Astrocyte (in vitro differentiated cells and primary cell): Measurements from ENCODE around the gene SLC35D2. TPM values are rescaled to one million over a fixed set of nuclear protein-coding genes. Genes with fewer than 3 reads are reported as not detected.

Source experiments
- DNase-seq: peaks from one replicate; pipeline ENCODE4 v3.0.0-alpha.2; 2010; ENCODE audit warnings: low read depth
- FAIRE-seq: peaks from 2 replicates; lab custom pipeline; 2011; peaks lifted over from hg19 to GRCh38; lab: Jason Lieb, UNC
- H2AFZ ChIP-seq: 2 replicates; pipeline ENCODE4 v1.6.0; 2012; ENCODE audit warnings: low read depth, low read length, inconsistent platforms
- H3K27ac ChIP-seq: 2 replicates; pipeline ENCODE4 v1.5.1; 2011; ENCODE audit warnings: low read depth, low read length, inconsistent platforms
- H3K27me3 ChIP-seq: 2 replicates; pipeline ENCODE4 v1.6.0; 2011; ENCODE audit warnings: low read length, inconsistent platforms; ENCODE audit not compliant: insufficient read depth
- H3K36me3 ChIP-seq: 2 replicates; pipeline ENCODE4 v1.5.1; 2011; ENCODE audit warnings: low read length, inconsistent platforms; ENCODE audit not compliant: insufficient read depth
- H3K4me1 ChIP-seq: 2 replicates; pipeline ENCODE4 v1.5.1; 2011; ENCODE audit warnings: low read length, inconsistent platforms; ENCODE audit not compliant: insufficient read depth
- H3K4me2 ChIP-seq: 2 replicates; pipeline ENCODE4 v1.6.0; 2012; ENCODE audit warnings: low read length, inconsistent platforms
- H3K4me3 ChIP-seq: 2 replicates; pipeline ENCODE4 v1.5.1; 2011; ENCODE audit warnings: low read depth, mild to moderate bottlenecking, low read length, inconsistent platforms; ENCODE audit not compliant: insufficient read depth
- H3K79me2 ChIP-seq: 2 replicates; pipeline ENCODE4 v1.6.0; 2012; ENCODE audit warnings: mild to moderate bottlenecking, low read length, inconsistent platforms; ENCODE audit not compliant: insufficient read depth
- H3K9ac ChIP-seq: 2 replicates; pipeline ENCODE4 v1.6.0; 2012; ENCODE audit warnings: mild to moderate bottlenecking, low read length, inconsistent platforms
- H3K9me3 ChIP-seq: 2 replicates; pipeline ENCODE4 v1.5.1; 2012; ENCODE audit warnings: low read depth, mild to moderate bottlenecking, low read length, inconsistent platforms; ENCODE audit not compliant: insufficient read depth
- H4K20me1 ChIP-seq: 2 replicates; pipeline ENCODE4 v1.6.0; 2012; ENCODE audit warnings: low read length, inconsistent platforms; ENCODE audit not compliant: insufficient read depth
- H3K27ac Mint-ChIP-seq: one replicate; pipeline ENCODE4 v1.8.0; 2021; ENCODE audit warnings: mild to moderate bottlenecking, mixed read lengths; ENCODE audit not compliant: unreplicated experiment
- H3K27me3 Mint-ChIP-seq: one replicate; pipeline ENCODE4 v1.8.0; 2021; ENCODE audit warnings: low read depth, mixed read lengths; ENCODE audit not compliant: unreplicated experiment
- H3K36me3 Mint-ChIP-seq: one replicate; pipeline ENCODE4 v1.8.0; 2021; ENCODE audit warnings: low read depth, mixed read lengths; ENCODE audit not compliant: unreplicated experiment
- H3K4me1 Mint-ChIP-seq: one replicate; pipeline ENCODE4 v1.8.0; 2021; ENCODE audit warnings: low read depth, mixed read lengths; ENCODE audit not compliant: unreplicated experiment
- H3K4me3 Mint-ChIP-seq: one replicate; pipeline ENCODE4 v1.8.0; 2021; ENCODE audit warnings: mild to moderate bottlenecking, moderate library complexity, mixed read lengths; ENCODE audit not compliant: unreplicated experiment
- H3K9me3 Mint-ChIP-seq: one replicate; pipeline ENCODE4 v1.8.0; 2021; ENCODE audit warnings: mild to moderate bottlenecking, mixed read lengths; ENCODE audit not compliant: unreplicated experiment
- CTCF ChIP-seq: IDR thresholded peaks from 2 replicates; pipeline ENCODE4 v1.5.1; 2011; ENCODE audit warnings: low read depth, mild to moderate bottlenecking, inconsistent platforms, low read length, moderate library complexity; ENCODE audit not compliant: insufficient read depth
- EZH2 ChIP-seq: IDR thresholded peaks from 2 replicates; pipeline ENCODE4 v1.6.1; 2012; ENCODE audit warnings: mild to moderate bottlenecking, low read length, inconsistent platforms; ENCODE audit not compliant: insufficient read depth
- total RNA-seq: library from RNA; stranded (reverse); gene quantifications from 2 replicates; pipeline ENCODE4 v1.2.1, GENCODE V29; 2021

Gene SLC35D2
- total RNA-seq, 1 donor from 2014 or later: 37.3 TPM

GRCh38 chr9:96304230-96304629 is 79.3 kb downstream of the SLC35D2 start:
- Mint-ChIP-seq H3K27me3 (no peaks in the 10 kb centered on the region), H3K36me3 (peaks cover 2% of the 10 kb centered on the region), H3K9me3 (peaks cover 13% of the 10 kb centered on the region), H3K27ac (no peak overlapping the region), H3K4me3 (no peak overlapping the region), H3K4me1 (peaks cover 5% of the 10 kb centered on the region)
- Histone ChIP-seq H4K20me1 (no peaks in the 10 kb centered on the region), H3K79me2 (no peaks in the 10 kb centered on the region), H3K27me3 (no peaks in the 10 kb centered on the region), H3K4me3 (no peak overlapping the region), H2AFZ (no peak overlapping the region), H3K36me3 (no peaks in the 10 kb centered on the region), H3K4me1 (peaks cover 8% of the 10 kb centered on the region), H3K9ac (no peak overlapping the region), H3K27ac (no peak overlapping the region), H3K4me2 (no peak overlapping the region), H3K9me3 (no peaks in the 10 kb centered on the region)
- DNase-seq (no peak), FAIRE-seq (no peak)
- TF ChIP-seq EZH2: no peak
- TF ChIP-seq CTCF: no peak

- Mint-ChIP-seq H3K27me3 (no peaks in the 10 kb centered on the region), H3K36me3 (peaks cover 2% of the 10 kb centered on the region), H3K4me3 (no peak within 1 kb of the TSS), H3K27ac (no peak within 1 kb of the TSS), H3K4me1 (peaks cover 5% of the 10 kb centered on the region), H3K9me3 (peaks cover 11% of the 10 kb centered on the region)
- DNase-seq (peak; percentile 11), FAIRE-seq (no peak)
- no peak within 1 kb of the TSS for H3K4me2 ChIP-seq
- no peaks in the 10 kb centered on the region for H3K9me3 ChIP-seq
- H3K4me3 ChIP-seq: no peak within 1 kb of the TSS
- no peaks in the 10 kb centered on the region for H3K79me2 ChIP-seq
- no peaks in the 10 kb centered on the region for H4K20me1 ChIP-seq
- H3K27ac ChIP-seq: no peak within 1 kb of the TSS
- H3K4me1 ChIP-seq: peaks cover 8% of the 10 kb centered on the region
- no peaks in the 10 kb centered on the region for H3K36me3 ChIP-seq
- TF ChIP-seq CTCF: no peak
- no peak for TF ChIP-seq EZH2
- H3K27me3 ChIP-seq: no peaks in the 10 kb centered on the region
- H3K9ac ChIP-seq: no peak within 1 kb of the TSS
- peak within 1 kb of the TSS; percentile 26 for H2AFZ ChIP-seq
These were observed 81.5 kb downstream of the SLC35D2 start, which contains the start of gene HSD17B3 for GRCh38 chr9:96302021-96302420. Gene HSD17B3, minus strand, starts transcription at chr9:96302176. Its CDS starts 72 bp downstream, at chr9:96302104.

GRCh38 chr9:96299823-96300222 is 83.7 kb downstream of the SLC35D2 start:
- H3K27me3 ChIP-seq: no peaks in the 10 kb centered on the region
- peaks cover 3% of the 10 kb centered on the region for H3K36me3 Mint-ChIP-seq
- H3K36me3 ChIP-seq: no peaks in the 10 kb centered on the region
- H3K9ac ChIP-seq: no peak overlapping the region
- H4K20me1 ChIP-seq: no peaks in the 10 kb centered on the region
- H3K4me3 Mint-ChIP-seq: no peak overlapping the region
- peak overlapping the region; percentile 64 for H3K4me2 ChIP-seq
- H3K27ac ChIP-seq: no peak overlapping the region
- DNase-seq (peak; percentile 71), FAIRE-seq (no peak)
- no peaks in the 10 kb centered on the region for H3K27me3 Mint-ChIP-seq
- TF ChIP-seq CTCF: no peak
- no peak for TF ChIP-seq EZH2
- H2AFZ ChIP-seq: no peak overlapping the region
- peaks cover 8% of the 10 kb centered on the region for H3K4me1 ChIP-seq
- no peaks in the 10 kb centered on the region for H3K9me3 ChIP-seq
- no peak overlapping the region for H3K4me3 ChIP-seq
- H3K27ac Mint-ChIP-seq: no peak overlapping the region
- H3K79me2 ChIP-seq: no peaks in the 10 kb centered on the region
- peaks cover 5% of the 10 kb centered on the region for H3K4me1 Mint-ChIP-seq
- H3K9me3 Mint-ChIP-seq: peaks cover 14% of the 10 kb centered on the region
